Left ventricle myocardium inferior (tissue), 1 donor: ENCODE data around the gene SIK3. TPM values are rescaled to one million over a fixed set of nuclear protein-coding genes. Genes with fewer than 3 reads are reported as not detected.

Experiments
- DNase-seq: peaks from one replicate; pipeline ENCODE4 v3.0.0-alpha.2; 2020
- H3K27ac ChIP-seq: fragments of 200-600 bp; replicated peaks from 2 replicates; pipeline ENCODE4 v1.8.0; 2021
- H3K27me3 ChIP-seq: fragments of 200-600 bp; 2 replicates; pipeline ENCODE4 v1.8.0; 2021; ENCODE audit warnings: low read depth
- H3K36me3 ChIP-seq: fragments of 200-600 bp; 2 replicates; pipeline ENCODE4 v1.8.0; 2021
- H3K4me1 ChIP-seq: fragments of 200-600 bp; 2 replicates; pipeline ENCODE4 v1.8.0; 2021
- H3K4me3 ChIP-seq: fragments of 200-600 bp; 2 replicates; pipeline ENCODE4 v1.8.0; 2021; ENCODE audit warnings: mild to moderate bottlenecking, moderate library complexity
- H3K9me3 ChIP-seq: fragments of 200-600 bp; replicated peaks from 2 replicates; pipeline ENCODE4 v1.8.0; 2021
- intact Hi-C: fragments of 100-400 bp; cut with micrococcal nuclease; formaldehyde crosslinking; loops from one replicate; pipeline ENCODE4 v1.11.0; 2022
- long read RNA-seq: library from polyadenylated mRNA; unstranded; transcript quantifications from one replicate; pipeline ENCODE4 v2.0.0, GENCODE V29; 2021
- total RNA-seq: library from RNA; stranded (reverse); fragmentation: NEBNext Ultra II Directional; extraction: Animal tissue kit (Norgen Biotek cat#: 25700); gene quantifications from one replicate; pipeline ENCODE4 v1.2.1, GENCODE V29; 2021
- TF ChIP-seq, protein P1 (sequence below): fragments of 200-600 bp; IDR thresholded peaks from 2 replicates; pipeline ENCODE4 v1.8.0; 2021; ENCODE audit warnings: antibody characterized with exemption, mild to moderate bottlenecking, borderline replicate concordance
- donor health status: DM: no; HTN: yes; CAD: no; lungs with severe emphysema.

SIK3 gene
- total RNA-seq: 36.3 TPM
- long read RNA-seq, full-length matches to known transcripts: 13 of 55 reads
- long read RNA-seq, partial matches to known transcripts: 27 of 55 reads
- long read RNA-seq, other reads (novel, unspliced or antisense): 15 of 55 reads

DNA sequence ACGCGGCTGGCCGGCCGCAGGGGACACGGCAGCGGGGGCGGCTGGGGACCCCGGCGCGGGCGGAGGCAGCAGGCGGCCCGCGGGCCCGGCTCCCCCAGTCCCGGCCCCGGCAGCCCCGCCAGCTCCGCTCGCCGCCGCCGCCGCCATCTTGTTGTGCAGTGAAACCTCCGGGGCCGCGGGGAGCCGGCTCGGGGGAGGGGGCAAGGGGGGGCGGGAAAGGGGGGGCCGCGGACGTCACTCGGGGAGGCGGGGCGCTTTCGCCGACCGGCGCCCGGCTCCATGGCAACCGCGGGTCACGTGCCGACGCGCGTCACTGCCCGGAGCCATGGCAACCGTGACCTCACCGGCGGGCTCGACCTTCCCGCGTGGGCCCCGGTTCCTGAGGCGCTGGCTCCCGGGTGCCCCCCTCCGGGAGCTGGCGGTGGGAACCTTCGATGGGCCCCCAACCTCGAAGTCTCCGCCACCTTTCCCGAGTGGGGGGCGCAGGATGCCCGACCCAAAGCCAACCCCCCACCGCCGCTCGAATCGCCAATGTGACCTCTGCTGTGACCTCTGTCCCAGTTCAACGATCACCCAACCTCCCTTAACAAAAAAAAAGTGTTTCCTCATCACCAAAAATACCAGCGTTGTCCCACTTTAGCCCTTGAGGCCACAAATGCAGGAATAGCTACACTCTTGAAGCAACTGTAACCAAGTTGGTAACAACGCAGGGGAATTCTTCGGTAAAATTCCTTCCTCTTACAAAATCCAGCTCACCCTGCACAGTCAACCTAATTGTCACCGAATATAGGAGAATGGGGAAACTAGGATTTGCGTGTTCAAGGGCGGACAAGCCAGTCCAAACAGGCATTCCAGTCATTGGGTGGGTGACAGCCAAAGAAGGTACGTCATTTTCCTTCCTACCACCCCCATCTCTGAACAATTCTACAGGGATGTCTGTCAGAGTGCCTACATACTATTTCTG, at the start of gene SIK3:
TSS of gene SIK3 (minus strand) at position 160 of the 964 bp plus-strand sequence. CDS start at position 147, 13 bp downstream.
- Histone ChIP-seq H3K4me3 (peak within 1 kb of the TSS; percentile 84), H3K27me3 (no peaks in the 10 kb centered on the region), H3K36me3 (no peaks in the 10 kb centered on the region), H3K4me1 (peaks cover 62% of the 10 kb centered on the region), H3K27ac (peak within 1 kb of the TSS; percentile 99), H3K9me3 (no peaks in the 10 kb centered on the region)
- TF ChIP-seq, protein P1, sequence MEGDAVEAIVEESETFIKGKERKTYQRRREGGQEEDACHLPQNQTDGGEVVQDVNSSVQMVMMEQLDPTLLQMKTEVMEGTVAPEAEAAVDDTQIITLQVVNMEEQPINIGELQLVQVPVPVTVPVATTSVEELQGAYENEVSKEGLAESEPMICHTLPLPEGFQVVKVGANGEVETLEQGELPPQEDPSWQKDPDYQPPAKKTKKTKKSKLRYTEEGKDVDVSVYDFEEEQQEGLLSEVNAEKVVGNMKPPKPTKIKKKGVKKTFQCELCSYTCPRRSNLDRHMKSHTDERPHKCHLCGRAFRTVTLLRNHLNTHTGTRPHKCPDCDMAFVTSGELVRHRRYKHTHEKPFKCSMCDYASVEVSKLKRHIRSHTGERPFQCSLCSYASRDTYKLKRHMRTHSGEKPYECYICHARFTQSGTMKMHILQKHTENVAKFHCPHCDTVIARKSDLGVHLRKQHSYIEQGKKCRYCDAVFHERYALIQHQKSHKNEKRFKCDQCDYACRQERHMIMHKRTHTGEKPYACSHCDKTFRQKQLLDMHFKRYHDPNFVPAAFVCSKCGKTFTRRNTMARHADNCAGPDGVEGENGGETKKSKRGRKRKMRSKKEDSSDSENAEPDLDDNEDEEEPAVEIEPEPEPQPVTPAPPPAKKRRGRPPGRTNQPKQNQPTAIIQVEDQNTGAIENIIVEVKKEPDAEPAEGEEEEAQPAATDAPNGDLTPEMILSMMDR: no peak
- DNase-seq: peak; percentile 95
- intact Hi-C loops: no loop called here

GRCh38 chr11:117146521-117146920, 48.3 kb upstream of the SIK3 start:
- H3K4me1 ChIP-seq: peaks cover 77% of the 10 kb centered on the region
- peaks cover 12% of the 10 kb centered on the region for H3K36me3 ChIP-seq
- H3K27ac ChIP-seq: peak overlapping the region; percentile 94
- DNase-seq: no peak
- H3K4me3 ChIP-seq: peak overlapping the region; percentile 83
- intact Hi-C loops: no loop called here
- no peaks in the 10 kb centered on the region for H3K27me3 ChIP-seq
- TF ChIP-seq, protein P1: no peak
- H3K9me3 ChIP-seq: no peaks in the 10 kb centered on the region

GRCh38 chr11:117145393-117145761, 47.1 kb upstream of the SIK3 start:
- Histone ChIP-seq H3K27ac (peak overlapping the region; percentile 94), H3K27me3 (no peaks in the 10 kb centered on the region), H3K9me3 (no peaks in the 10 kb centered on the region), H3K4me3 (peak overlapping the region; percentile 83), H3K4me1 (peaks cover 71% of the 10 kb centered on the region), H3K36me3 (peaks cover 12% of the 10 kb centered on the region)
- TF ChIP-seq, protein P1: peak; percentile 15
- intact Hi-C loops: no loop called here
- no peak for DNase-seq

DNA sequence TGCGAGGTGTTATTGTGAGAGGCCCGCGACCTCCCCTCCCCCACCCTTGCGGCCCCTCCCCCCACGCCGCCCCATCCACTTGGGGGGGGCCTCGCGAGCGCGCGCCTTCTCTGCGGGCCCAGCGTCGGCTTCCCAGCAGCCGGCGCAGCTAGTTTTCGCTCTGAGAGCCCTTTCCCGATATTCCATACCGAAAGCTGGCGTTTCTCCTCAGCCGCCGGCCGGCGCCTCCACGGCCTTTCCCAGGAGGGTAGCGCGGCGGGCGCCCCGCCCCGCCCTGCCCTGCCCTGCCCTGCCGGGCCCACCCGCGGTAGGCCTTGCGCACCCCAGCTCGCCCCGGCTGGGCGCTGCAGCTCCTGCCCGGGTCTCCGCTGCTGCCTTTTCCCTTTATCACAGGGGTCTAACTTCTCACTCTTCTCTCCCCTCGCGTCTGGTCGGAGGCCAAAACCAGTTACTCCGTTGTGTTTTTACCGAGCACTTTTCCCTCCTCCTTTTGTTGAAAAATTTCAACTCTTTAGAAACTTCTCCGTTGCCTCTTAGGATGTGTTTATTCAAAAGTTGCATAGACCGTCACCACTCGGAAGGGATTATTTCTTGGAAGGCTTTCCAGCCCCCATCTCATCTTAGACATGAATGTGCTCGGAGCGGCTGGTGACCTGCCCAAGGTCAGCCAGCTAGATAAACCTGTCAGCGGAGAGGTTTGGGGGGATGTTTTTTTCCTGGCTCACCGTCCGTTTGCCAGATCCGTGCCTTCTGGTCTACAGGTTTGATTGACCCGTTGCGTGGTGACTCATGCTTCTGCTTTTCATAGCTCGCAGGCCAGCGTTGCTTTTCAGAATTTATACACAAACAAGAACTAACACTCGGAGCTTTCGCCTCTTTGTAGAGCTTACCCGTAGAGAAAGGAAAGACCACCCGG, 46.5 kb upstream of the SIK3 start:
- intact Hi-C loops: no loop called here
- H3K4me1 ChIP-seq: peaks cover 66% of the 10 kb centered on the region
- TF ChIP-seq, protein P1: no peak
- H3K4me3 ChIP-seq: peak overlapping the region; percentile 83
- DNase-seq: peak; percentile 61
- H3K9me3 ChIP-seq: no peaks in the 10 kb centered on the region
- peak overlapping the region; percentile 94 for H3K27ac ChIP-seq
- no peaks in the 10 kb centered on the region for H3K27me3 ChIP-seq
- peaks cover 12% of the 10 kb centered on the region for H3K36me3 ChIP-seq

DNA sequence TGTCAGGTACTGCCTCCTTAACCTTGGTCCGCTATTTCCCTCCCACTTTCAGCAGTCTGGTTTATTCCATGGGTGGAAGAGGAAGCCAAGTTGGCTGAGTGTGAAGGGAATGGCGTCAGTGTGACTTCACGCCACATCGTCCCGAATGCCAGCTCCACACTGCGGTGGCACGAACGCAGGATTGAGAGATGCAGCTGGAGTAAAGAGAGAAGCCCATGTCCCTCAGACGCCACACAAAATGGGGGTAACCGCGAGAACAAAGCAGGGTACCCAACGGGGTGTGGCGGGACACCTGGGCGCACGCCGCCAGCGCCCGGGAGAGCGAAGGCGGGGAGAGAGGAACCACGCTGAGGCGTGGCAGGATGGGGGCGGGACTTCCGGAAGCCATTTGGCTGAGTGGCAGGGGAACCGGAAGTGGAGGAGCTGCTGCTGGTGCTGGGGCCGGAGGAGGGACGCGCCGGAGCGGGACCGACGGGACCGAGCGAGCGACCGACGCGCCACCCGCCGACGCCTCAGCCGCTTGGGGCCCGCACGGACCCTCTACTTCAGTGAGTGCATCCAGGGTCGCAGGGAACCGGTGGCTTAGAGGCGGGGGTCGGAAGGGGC, 45.7 kb upstream of the SIK3 start, which contains the start of gene PAFAH1B2:
TSS of gene PAFAH1B2 (plus strand) at position 417 of the 606 bp plus-strand sequence. CDS start 8,161 bp downstream, outside the sequence.
- no peaks in the 10 kb centered on the region for H3K9me3 ChIP-seq
- peak; percentile 97 for DNase-seq
- no peaks in the 10 kb centered on the region for H3K27me3 ChIP-seq
- intact Hi-C loops: no loop called here
- H3K4me1 ChIP-seq: peaks cover 58% of the 10 kb centered on the region
- TF ChIP-seq, protein P1: no peak
- peak within 1 kb of the TSS; percentile 94 for H3K27ac ChIP-seq
- H3K36me3 ChIP-seq: peaks cover 12% of the 10 kb centered on the region
- peak within 1 kb of the TSS; percentile 83 for H3K4me3 ChIP-seq
